Thyroid gland (tissue), 4 donors: Measurements from ENCODE around the gene SLC35A5.

Experiments
- CTCF ChIP-seq, 6 experiments: fragments of 200-600 bp in 3 of 6; fragments of 450-650 bp in 3 of 6; sonication (generic) in 3 of 6; IDR thresholded peaks; one replicate each; pipeline ENCODE4 v1.5.1; 2016 to 2019; ENCODE audit warnings: antibody characterized with exemption in 6 of 6, mild to moderate bottlenecking in 2 of 6, inconsistent platforms in 1 of 6, moderate library complexity in 1 of 6
- POLR2A ChIP-seq, 2 donors: fragments of 450-650 bp; IDR thresholded peaks; one replicate each; pipeline ENCODE4 v1.6.1; 2017; ENCODE audit warnings: antibody characterized with exemption in 2 of 2, mild to moderate bottlenecking in 2 of 2, moderate library complexity in 1 of 2

GRCh38 chr3:112631257-112631656 lies 69.4 kb downstream of the SLC35A5 start:
- no peak for TF ChIP-seq POLR2A (IDR thresholded peaks at IDR 0.05)
- TF ChIP-seq CTCF (IDR thresholded peaks at IDR 0.05) = no peak
